Bone marrow (tissue), 2 donors: ENCODE results near the gene AZU1.
A peak's percentile ranks its signal among the peaks of the same experiment; 100 is the strongest.

Experiments
- DNase-seq, 2 donors: peaks; one replicate each; lab custom pipeline; 2025; lab: John Stamatoyannopoulos, UW

The AZU1 gene

GRCh38 chr19:827710-828321, at the start of gene AZU1:
TSS of gene AZU1 (plus strand) at chr19:827837. CDS start at chr19:827847, 10 bp downstream.
- DNase-seq: peak in 1 of 2 donors; percentile 32

- no peak for DNase-seq
Observed at GRCh38 chr19:778910-779653, 48.6 kb upstream of the AZU1 start.

GRCh38 chr19:780935-781334, 46.7 kb upstream of the AZU1 start:
- DNase-seq: no peak

- no peak for DNase-seq
Observed at GRCh38 chr19:781800-782184, 45.8 kb upstream of the AZU1 start.

- DNase-seq: no peak
Observed at GRCh38 chr19:782185-782877, 45.3 kb upstream of the AZU1 start.

GRCh38 chr19:782878-783668, 44.6 kb upstream of the AZU1 start:
- DNase-seq: no peak

GRCh38 chr19:784541-784940, 43.1 kb upstream of the AZU1 start:
- no peak for DNase-seq

- no peak for DNase-seq
Observed at GRCh38 chr19:787536-787935, 40.1 kb upstream of the AZU1 start.

- no peak for DNase-seq
Observed at GRCh38 chr19:788686-788982, 39.0 kb upstream of the AZU1 start.

GRCh38 chr19:788983-789700, 38.5 kb upstream of the AZU1 start:
- DNase-seq: peak; percentile 13

- DNase-seq: no peak
Observed at GRCh38 chr19:789701-790060, 38.0 kb upstream of the AZU1 start.

GRCh38 chr19:791007-791566, 36.5 kb upstream of the AZU1 start:
- no peak for DNase-seq

GRCh38 chr19:791567-792305, 35.9 kb upstream of the AZU1 start:
- no peak for DNase-seq

- DNase-seq: no peak
Observed at GRCh38 chr19:792306-792885, 35.2 kb upstream of the AZU1 start.

- DNase-seq: no peak
Observed at GRCh38 chr19:793806-794205, 33.8 kb upstream of the AZU1 start.

- no peak for DNase-seq
Observed at GRCh38 chr19:795073-795611, 32.5 kb upstream of the AZU1 start.

GRCh38 chr19:795691-796581, 31.7 kb upstream of the AZU1 start:
- DNase-seq: no peak

- DNase-seq: peak; percentile 99 to 100
Observed at GRCh38 chr19:796692-797527, 30.7 kb upstream of the AZU1 start, which contains the start of gene PTBP1. TSS of gene PTBP1 (plus strand) at chr19:797452. CDS start at chr19:797498, 46 bp downstream.
